Stimulated activated effector memory CD8-positive, alpha-beta T cell treated with anti-CD3 and anti-CD28 coated beads, Interleukin-12 subunit alpha, Interleukin-12 subunit beta, amount 100 ng/mL, for 72 hours (primary cell): ENCODE measurements around the gene NYAP1.
"Not testable (repeated sequence)": the region's sequence is repeated elsewhere in the genome, so short reads cannot be mapped to it uniquely, and the experiment has no call there.

ENCODE experiments used
- ATAC-seq: fragments of 150-1000 bp; cut with Tn5 transposase; 2 replicates; pipeline ENCODE4 v1.10.0; 2021
- DNase-seq, 2 donors: peaks; one replicate each; pipeline ENCODE4 v3.0.0; 2021 to 2022; ENCODE audit warnings: low spot score in 2 of 2
- H3K27ac Mint-ChIP-seq: one replicate; pipeline ENCODE4 v1.8.0; 2022; ENCODE audit warnings: mild to moderate bottlenecking, mixed read lengths
- H3K36me3 Mint-ChIP-seq: one replicate; pipeline ENCODE4 v1.8.0; 2022; ENCODE audit warnings: mild to moderate bottlenecking, mixed read lengths
- H3K4me1 Mint-ChIP-seq: one replicate; pipeline ENCODE4 v1.8.0; 2022; ENCODE audit warnings: mixed read lengths
- H3K4me3 Mint-ChIP-seq: one replicate; pipeline ENCODE4 v1.8.0; 2022; ENCODE audit warnings: mild to moderate bottlenecking, mixed read lengths
- H3K9me3 Mint-ChIP-seq: one replicate; pipeline ENCODE4 v1.8.0; 2022; ENCODE audit warnings: mixed read lengths

The NYAP1 gene

DNA sequence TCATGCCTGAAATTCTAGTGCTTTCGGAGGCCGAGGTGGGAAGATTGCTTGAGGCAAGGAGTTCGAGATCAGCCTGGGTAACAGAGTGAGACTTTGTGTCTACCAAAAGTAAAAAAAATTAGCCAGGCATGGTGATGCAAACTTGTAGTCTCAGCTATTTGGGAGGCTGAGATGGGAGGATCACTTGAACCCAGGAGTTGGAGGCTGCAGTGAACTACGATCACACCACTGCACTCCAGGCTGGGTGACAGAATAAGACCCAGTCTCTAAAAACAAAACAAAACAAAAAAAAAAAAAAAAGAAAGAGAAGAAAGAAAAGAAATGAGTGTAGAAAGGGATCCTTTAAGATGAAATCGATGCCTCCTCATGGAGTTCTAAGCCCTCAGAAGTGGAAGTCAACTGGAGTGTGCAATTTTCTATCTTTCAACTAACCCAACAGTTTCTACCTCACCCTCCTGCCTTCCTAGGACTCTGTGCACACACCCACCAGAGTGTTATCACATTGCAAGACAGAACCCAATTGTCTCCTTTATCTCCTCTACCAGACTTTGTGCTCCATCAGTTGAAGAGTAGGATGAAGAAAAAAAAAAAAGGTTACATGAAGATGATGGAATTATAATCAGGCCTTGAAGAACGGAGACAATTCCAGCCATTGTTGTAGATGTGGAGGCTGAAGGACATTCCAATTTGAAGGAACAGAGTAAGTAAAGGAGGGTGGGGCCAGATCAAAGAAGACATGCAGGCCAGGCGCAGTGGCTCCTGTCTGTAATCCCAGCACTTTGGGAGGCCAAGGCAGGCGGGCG, 26.9 kb downstream of the NYAP1 start:
- DNase-seq (no peak), ATAC-seq (no peak)
- Mint-ChIP-seq H3K36me3 (no peaks in the 10 kb centered on the region), H3K27ac (peak overlapping the region; percentile 15), H3K9me3 (no peaks in the 10 kb centered on the region), H3K4me3 (no peak overlapping the region), H3K4me1 (peaks cover 7% of the 10 kb centered on the region)

DNA sequence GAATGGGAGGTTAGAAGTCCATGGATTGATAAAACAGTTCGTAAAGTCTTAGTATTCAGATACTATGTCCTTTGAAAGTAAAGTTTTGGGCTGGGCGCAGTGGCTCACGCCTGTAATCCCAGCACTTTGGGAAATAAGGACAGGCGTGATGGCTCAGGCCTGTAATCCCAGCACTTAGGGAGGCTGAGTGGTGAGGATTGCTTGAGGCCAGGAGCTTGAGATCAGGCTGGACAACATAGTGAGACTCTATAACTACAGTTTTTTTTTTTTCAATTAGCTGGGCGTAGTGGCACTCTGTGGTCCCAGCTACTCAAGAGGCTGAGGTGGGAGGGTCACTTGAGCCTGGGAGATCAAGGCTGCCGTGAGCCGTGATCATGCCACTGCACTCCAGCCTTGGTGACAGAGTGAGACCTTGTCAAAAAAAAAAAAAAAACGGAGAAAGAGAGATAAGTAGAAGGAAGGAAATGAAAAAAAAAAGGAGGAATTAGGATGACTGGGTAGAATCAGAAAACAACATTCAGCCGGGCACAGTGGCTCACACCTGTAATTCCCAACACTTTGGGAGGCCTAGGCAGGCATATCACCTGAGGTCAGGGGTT, 29.6 kb downstream of the NYAP1 start:
- no peak overlapping the region for H3K27ac Mint-ChIP-seq
- no peaks in the 10 kb centered on the region for H3K9me3 Mint-ChIP-seq
- ATAC-seq (no peak), DNase-seq (no peak)
- H3K4me3 Mint-ChIP-seq = no peak overlapping the region
- no peaks in the 10 kb centered on the region for H3K36me3 Mint-ChIP-seq
- peaks cover 19% of the 10 kb centered on the region for H3K4me1 Mint-ChIP-seq

- DNase-seq (no peak), ATAC-seq (no peak)
- Mint-ChIP-seq H3K36me3 (no peaks in the 10 kb centered on the region), H3K9me3 (no peaks in the 10 kb centered on the region), H3K4me3 (no peak overlapping the region), H3K27ac (no peak overlapping the region), H3K4me1 (peaks cover 19% of the 10 kb centered on the region)
Measured at GRCh38 chr7:100515072-100515532, 31.4 kb downstream of the NYAP1 start.

GRCh38 chr7:100516135-100516812, 32.5 kb downstream of the NYAP1 start:
- no peaks in the 10 kb centered on the region for H3K36me3 Mint-ChIP-seq
- peak overlapping the region; percentile 78 for H3K27ac Mint-ChIP-seq
- peaks cover 19% of the 10 kb centered on the region for H3K4me1 Mint-ChIP-seq
- ATAC-seq (peak; percentile 92), DNase-seq (peak in 1 of 2 donors; percentile 62)
- H3K9me3 Mint-ChIP-seq = no peaks in the 10 kb centered on the region
- H3K4me3 Mint-ChIP-seq = no peak overlapping the region

DNA sequence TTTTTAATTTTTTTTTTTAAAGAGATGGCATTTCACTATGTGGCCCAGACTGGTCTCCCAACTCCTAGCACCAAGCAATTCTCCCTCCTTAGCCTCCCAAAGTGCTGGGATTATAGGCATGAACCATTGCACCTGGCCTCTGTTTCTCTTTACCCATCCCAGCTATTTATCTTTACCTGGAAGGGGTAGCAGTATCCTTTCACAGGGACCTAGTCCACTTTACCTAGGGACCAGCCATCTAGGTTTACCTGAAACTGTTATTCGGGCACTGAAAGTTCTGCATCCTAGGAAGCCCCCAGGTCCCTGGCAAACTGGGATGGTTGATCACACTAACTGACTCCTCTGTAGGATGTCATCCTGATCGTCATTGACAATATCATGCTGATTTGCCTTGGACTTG, 33.6 kb downstream of the NYAP1 start:
- Mint-ChIP-seq H3K36me3 (no peaks in the 10 kb centered on the region), H3K9me3 (no peaks in the 10 kb centered on the region), H3K4me3 (no peak overlapping the region), H3K27ac (no peak overlapping the region), H3K4me1 (peaks cover 19% of the 10 kb centered on the region)
- ATAC-seq (no peak), DNase-seq (no peak)

- ATAC-seq = no peak
- Mint-ChIP-seq H3K4me1 (peaks cover 19% of the 10 kb centered on the region), H3K36me3 (no peaks in the 10 kb centered on the region), H3K4me3 (no peak overlapping the region), H3K27ac (no peak overlapping the region), H3K9me3 (no peaks in the 10 kb centered on the region)
- DNase-seq = no peak
Measured at GRCh38 chr7:100519580-100519979, 35.9 kb downstream of the NYAP1 start.

DNA sequence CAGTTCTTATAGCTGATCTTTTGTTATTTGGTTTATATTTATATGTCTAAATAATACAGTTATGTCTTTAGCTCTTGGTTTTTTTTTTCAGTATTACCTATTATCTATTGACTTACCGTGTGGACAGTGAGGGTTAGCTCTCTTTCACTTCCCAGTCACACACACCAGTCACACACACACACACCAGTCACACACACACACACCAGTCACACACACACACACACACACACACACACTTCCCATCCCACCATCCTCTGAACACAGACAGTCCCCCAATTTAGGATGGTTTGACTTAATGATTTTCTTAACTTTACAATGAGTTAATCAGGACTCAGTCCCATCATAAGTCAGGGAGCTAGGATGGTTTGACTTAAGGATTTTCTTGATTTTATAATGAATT, 36.4 kb downstream of the NYAP1 start:
- ATAC-seq (no peak), DNase-seq (no peak)
- Mint-ChIP-seq H3K27ac (no peak overlapping the region), H3K4me3 (no peak overlapping the region), H3K4me1 (peaks cover 17% of the 10 kb centered on the region), H3K9me3 (no peaks in the 10 kb centered on the region), H3K36me3 (no peaks in the 10 kb centered on the region)

DNA sequence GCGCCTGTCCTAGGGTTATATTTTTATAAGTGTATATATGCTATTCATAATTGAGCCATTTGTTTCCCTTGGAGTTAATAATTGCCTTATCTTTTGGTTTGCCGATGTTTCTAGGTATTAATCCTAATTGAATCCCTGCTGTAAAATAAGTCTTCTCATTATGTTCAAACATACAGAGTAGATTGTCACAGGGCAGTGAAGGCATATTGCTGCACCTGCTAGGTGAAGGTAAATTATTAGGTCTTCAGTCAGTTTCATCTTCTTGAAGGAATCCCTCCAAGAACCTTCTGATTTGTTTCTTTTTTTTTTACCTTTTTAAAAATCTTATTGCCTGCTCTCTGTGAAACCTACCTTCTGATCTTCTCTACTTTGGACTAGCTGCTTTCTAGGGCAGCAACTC, 37.3 kb downstream of the NYAP1 start:
- no peaks in the 10 kb centered on the region for H3K36me3 Mint-ChIP-seq
- DNase-seq (no peak), ATAC-seq (no peak)
- H3K9me3 Mint-ChIP-seq = no peaks in the 10 kb centered on the region
- no peak overlapping the region for H3K27ac Mint-ChIP-seq
- H3K4me3 Mint-ChIP-seq = no peak overlapping the region
- H3K4me1 Mint-ChIP-seq = peaks cover 7% of the 10 kb centered on the region

- not testable (repeated sequence) for H3K4me1 Mint-ChIP-seq, ATAC-seq, H3K9me3 Mint-ChIP-seq, DNase-seq, H3K4me3 Mint-ChIP-seq, H3K27ac Mint-ChIP-seq, H3K36me3 Mint-ChIP-seq
Measured at GRCh38 chr7:100521909-100522593, 38.3 kb downstream of the NYAP1 start.

GRCh38 chr7:100523192-100523591, 39.5 kb downstream of the NYAP1 start:
- not testable (repeated sequence) for H3K27ac Mint-ChIP-seq, ATAC-seq, H3K4me3 Mint-ChIP-seq, H3K36me3 Mint-ChIP-seq, H3K9me3 Mint-ChIP-seq, DNase-seq
- H3K4me1 Mint-ChIP-seq = peaks cover 11% of the 10 kb centered on the region

DNA sequence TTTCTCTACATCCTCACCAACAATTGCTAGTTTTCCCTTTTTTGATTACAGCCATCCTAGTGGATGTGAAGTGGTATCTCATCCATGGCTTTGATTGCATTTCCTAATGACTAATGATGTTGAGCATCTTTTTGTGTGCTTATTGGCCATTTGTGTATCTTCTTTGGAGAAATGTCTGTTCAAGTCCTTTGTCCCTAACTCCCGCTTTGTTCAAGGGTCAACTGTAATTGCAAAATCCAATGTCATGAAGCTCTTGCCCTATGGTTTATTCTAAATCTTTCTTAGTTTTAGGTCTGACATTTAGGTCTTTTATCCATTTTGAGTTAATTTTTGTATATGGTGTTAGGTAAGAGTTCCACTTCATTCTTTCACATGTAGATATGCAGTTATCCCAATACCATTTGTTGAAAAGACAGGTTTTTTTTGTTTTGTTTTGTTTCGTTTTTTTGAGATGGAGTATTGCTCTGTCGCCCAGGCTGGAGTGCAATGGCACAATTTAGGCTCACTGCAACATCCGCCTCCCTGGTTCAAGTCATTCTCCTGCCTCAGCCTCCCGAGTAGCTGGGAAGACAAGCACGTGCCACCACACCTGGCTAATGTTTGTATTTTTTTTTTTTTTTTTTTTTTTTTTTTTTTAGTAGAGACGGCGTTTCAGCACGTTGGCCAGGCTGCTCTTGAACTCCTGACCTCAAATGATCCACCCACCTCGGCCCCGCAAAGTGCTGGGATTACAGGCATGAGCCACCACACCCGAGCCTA, 44.6 kb downstream of the NYAP1 start:
- not testable (repeated sequence) for H3K27ac Mint-ChIP-seq, H3K36me3 Mint-ChIP-seq, H3K4me3 Mint-ChIP-seq, ATAC-seq, H3K9me3 Mint-ChIP-seq, DNase-seq
- peaks cover 14% of the 10 kb centered on the region for H3K4me1 Mint-ChIP-seq

GRCh38 chr7:100532165-100533022, 48.7 kb downstream of the NYAP1 start:
- ATAC-seq (no peak), DNase-seq (no peak)
- H3K4me1 Mint-ChIP-seq = peaks cover 8% of the 10 kb centered on the region
- no peak overlapping the region for H3K4me3 Mint-ChIP-seq
- no peak overlapping the region for H3K27ac Mint-ChIP-seq
- H3K9me3 Mint-ChIP-seq = no peaks in the 10 kb centered on the region
- H3K36me3 Mint-ChIP-seq = no peaks in the 10 kb centered on the region

- not testable (repeated sequence) for ATAC-seq, DNase-seq, H3K27ac Mint-ChIP-seq, H3K9me3 Mint-ChIP-seq, H3K4me3 Mint-ChIP-seq
- Mint-ChIP-seq H3K4me1 (peaks cover 13% of the 10 kb centered on the region), H3K36me3 (peaks cover 10% of the 10 kb centered on the region)
Measured at GRCh38 chr7:100535982-100536381, 52.3 kb downstream of the NYAP1 start.

DNA sequence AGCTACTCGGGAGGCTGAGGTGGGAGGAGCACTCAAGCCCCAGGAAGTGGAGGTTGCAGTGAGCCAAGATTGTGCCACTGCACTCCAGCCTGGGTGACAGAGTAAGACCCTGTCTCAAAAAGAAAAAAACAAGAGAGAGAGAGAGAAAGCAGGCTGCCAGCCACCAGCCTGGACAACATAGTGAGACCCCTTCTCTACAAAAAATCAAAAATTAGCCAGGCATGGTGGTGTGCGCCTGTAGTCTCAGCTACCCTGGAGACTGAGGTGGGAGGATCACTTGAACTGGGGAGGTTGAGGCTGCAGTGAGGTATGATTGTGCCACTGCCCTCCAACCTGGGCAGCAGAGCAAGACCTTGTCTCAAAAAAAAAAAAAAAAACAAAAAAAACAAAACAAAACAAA, 53.0 kb downstream of the NYAP1 start:
- DNase-seq, H3K27ac Mint-ChIP-seq, H3K4me3 Mint-ChIP-seq, H3K9me3 Mint-ChIP-seq, ATAC-seq: not testable (repeated sequence)
- peaks cover 10% of the 10 kb centered on the region for H3K36me3 Mint-ChIP-seq
- H3K4me1 Mint-ChIP-seq = peaks cover 20% of the 10 kb centered on the region
